Astrocyte of the cerebellum (primary cell): ENCODE measurements around the gene ITGB6.

Source experiments
- DNase-seq: peaks from one replicate; pipeline ENCODE4 v3.0.0-alpha.2; 2011; ENCODE audit warnings: low read depth
- H3K4me3 ChIP-seq: 2 replicates; pipeline ENCODE4 v1.5.1; 2011; ENCODE audit warnings: mild to moderate bottlenecking, low read depth, low read length, moderate library complexity
- in situ Hi-C: cut with HindIII; loops from 2 replicates; pipeline ENCODE4 v1.10.0; 2017; ENCODE audit warnings: low sequenced_read_pairs
- TF ChIP-seq, protein P1 (sequence below): IDR thresholded peaks from 2 replicates; pipeline ENCODE4 v1.5.1; 2012; ENCODE audit warnings: low read length, low read depth, moderate library complexity, mild to moderate bottlenecking; ENCODE audit errors: missing control alignments

The ITGB6 gene

GRCh38 chr2:160109243-160109642, 90.8 kb downstream of the ITGB6 start:
- no peak overlapping the region for H3K4me3 ChIP-seq
- in situ Hi-C loops: no loop called here
- TF ChIP-seq, protein P1, sequence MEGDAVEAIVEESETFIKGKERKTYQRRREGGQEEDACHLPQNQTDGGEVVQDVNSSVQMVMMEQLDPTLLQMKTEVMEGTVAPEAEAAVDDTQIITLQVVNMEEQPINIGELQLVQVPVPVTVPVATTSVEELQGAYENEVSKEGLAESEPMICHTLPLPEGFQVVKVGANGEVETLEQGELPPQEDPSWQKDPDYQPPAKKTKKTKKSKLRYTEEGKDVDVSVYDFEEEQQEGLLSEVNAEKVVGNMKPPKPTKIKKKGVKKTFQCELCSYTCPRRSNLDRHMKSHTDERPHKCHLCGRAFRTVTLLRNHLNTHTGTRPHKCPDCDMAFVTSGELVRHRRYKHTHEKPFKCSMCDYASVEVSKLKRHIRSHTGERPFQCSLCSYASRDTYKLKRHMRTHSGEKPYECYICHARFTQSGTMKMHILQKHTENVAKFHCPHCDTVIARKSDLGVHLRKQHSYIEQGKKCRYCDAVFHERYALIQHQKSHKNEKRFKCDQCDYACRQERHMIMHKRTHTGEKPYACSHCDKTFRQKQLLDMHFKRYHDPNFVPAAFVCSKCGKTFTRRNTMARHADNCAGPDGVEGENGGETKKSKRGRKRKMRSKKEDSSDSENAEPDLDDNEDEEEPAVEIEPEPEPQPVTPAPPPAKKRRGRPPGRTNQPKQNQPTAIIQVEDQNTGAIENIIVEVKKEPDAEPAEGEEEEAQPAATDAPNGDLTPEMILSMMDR: no peak
- DNase-seq: no peak

- in situ Hi-C loops: no loop called here
- TF ChIP-seq, protein P1: no peak
- H3K4me3 ChIP-seq: no peak overlapping the region
- DNase-seq: no peak
These were observed 91.4 kb downstream of the ITGB6 start for GRCh38 chr2:160108646-160109045.

- no peak overlapping the region for H3K4me3 ChIP-seq
- TF ChIP-seq, protein P1: no peak
- in situ Hi-C loops: no loop called here
- no peak for DNase-seq
These were observed 94.7 kb downstream of the ITGB6 start for GRCh38 chr2:160105366-160105765.

GRCh38 chr2:160104115-160104514, 96.0 kb downstream of the ITGB6 start:
- H3K4me3 ChIP-seq: no peak overlapping the region
- DNase-seq: no peak
- TF ChIP-seq, protein P1: no peak
- in situ Hi-C loops: no loop called here

- in situ Hi-C loops: no loop called here
- no peak overlapping the region for H3K4me3 ChIP-seq
- no peak for DNase-seq
- TF ChIP-seq, protein P1: no peak
These were observed 102.7 kb downstream of the ITGB6 start for GRCh38 chr2:160097326-160097725.

- H3K4me3 ChIP-seq: no peak overlapping the region
- DNase-seq: no peak
- TF ChIP-seq, protein P1: no peak
- in situ Hi-C loops: no loop called here
These were observed 103.7 kb downstream of the ITGB6 start for GRCh38 chr2:160096409-160096808.

DNA sequence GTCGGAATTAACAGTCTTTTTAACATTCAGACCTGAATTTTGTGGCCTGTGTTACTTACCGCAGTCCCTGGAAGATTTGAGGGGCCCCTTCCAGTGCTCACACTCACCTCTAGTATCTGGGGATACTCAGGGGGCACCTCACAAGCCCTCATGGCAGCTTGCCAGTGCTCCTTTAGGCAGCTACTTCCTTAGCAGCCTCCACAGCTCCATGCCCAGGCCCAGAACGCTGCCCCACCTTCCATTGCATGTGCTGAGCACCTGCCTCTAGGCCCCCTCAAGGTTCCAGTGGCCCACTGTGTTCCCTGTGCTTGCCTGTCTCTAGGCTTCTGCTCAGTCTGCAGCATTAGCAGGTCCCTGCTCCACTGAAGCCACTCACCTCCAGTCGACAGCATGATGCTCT, 107.6 kb downstream of the ITGB6 start:
- TF ChIP-seq, protein P1: no peak
- in situ Hi-C loops: no loop called here
- H3K4me3 ChIP-seq: no peak overlapping the region
- no peak for DNase-seq
